Cortex of kidney (tissue), 1 donor: Measurements from ENCODE around the gene PTPRN2.

ENCODE experiments used
- DNase-seq: peaks from one replicate; lab custom pipeline; 2025; lab: John Stamatoyannopoulos, UW

The PTPRN2 gene

DNA sequence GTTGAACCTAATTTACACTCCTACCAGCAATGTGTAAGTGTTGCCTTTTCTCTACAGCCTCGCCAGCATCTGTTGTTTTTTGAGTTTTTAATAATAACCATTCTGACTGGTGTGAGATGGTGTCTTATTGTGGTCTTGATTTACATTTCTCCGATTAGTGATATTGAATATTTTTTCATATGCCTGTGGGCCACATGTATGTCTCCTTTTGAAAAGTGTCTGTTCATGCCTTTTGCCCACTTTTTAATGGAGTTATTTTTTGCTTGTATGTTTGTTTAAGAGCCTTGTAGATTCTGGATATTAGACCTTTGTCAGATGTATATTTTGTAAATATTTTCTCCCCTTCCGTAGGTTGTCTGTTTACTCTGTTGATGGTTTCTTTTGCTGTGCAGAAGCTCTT lies 1055.6 kb downstream of the PTPRN2 start:
- DNase-seq: no peak

DNA sequence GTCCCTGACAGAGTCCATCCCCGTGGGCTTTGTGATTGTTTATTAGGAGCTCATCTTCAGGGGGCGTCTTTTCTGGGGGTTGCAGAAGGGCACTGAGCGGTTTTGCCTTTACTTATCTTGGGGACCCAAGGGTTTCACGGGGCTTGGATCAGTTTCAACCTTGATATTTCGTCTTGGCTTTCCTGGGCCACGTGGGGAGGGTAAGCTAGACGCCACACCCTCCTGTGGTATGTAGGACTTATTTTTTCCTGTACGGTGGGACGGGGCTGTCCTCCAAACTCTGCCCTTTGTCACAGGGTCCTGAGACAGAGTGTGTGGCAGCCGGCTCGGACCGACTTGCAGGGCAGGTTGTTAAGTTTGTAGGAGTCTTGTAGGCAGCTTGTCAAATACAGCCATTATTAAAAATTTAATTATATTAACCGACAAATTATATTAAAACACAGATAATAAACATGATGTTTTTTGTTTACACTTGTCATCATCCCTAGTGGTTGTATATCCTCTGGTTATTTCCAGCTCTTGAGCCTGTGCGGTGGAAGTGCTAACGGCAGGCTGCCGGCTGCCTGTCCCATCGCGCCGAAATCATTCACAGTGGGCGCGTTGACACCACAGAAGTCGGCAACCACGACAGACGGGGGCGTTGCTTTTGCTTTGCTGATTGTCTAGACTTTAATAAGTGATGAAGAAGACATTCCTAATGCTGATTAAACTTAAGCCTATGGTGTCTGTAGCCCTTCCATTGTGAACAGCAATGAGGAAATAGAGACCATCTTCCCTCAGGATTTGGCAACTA lies 1057.7 kb downstream of the PTPRN2 start:
- no peak for DNase-seq

DNA sequence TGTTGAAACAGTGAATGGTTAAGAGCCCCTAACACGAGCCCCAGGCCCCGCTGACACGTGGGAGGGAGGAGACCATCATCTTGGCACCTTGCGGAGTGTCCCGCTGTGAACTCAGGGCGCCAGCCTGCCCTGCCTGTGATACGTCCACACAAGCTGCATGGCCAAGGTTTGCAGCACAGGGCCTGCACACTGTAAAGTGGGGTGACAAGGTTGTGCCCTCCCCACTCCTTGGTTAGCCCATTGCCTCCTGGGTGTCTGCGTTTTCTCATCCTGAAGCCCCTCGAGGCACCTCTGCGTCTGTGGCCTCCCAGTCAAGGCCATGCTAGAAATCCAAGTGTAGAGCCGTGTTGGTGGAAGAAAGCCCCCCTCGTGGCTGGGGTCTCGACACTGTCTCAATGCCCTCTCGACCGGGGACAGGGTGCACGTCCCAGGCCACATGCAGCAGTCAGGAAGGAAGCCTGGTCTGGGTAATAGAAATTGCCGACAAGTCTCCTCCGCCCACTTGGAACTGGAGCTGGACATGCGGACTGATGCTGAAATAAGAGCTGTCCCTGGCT lies 1058.8 kb downstream of the PTPRN2 start:
- no peak for DNase-seq

DNA sequence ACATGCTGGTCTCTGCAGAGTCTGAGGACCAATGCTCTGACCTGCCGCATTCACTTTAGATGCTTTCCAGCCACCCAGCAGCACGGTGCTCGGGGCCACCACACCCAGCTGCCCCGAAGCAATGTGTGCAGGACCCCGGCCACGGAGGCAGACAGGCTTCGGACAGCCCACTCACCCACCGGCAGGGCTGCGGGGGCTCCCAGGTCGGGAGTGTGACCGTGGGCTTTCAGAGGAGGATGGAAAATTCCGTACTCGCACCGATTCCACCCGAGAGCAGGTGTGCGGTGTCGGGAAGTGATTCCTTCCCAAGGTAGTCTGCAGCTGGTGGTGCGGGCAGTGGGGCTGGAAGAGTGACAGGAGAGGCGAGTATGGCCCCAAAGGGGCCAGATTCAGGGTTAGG lies 1059.9 kb downstream of the PTPRN2 start:
- no peak for DNase-seq

DNA sequence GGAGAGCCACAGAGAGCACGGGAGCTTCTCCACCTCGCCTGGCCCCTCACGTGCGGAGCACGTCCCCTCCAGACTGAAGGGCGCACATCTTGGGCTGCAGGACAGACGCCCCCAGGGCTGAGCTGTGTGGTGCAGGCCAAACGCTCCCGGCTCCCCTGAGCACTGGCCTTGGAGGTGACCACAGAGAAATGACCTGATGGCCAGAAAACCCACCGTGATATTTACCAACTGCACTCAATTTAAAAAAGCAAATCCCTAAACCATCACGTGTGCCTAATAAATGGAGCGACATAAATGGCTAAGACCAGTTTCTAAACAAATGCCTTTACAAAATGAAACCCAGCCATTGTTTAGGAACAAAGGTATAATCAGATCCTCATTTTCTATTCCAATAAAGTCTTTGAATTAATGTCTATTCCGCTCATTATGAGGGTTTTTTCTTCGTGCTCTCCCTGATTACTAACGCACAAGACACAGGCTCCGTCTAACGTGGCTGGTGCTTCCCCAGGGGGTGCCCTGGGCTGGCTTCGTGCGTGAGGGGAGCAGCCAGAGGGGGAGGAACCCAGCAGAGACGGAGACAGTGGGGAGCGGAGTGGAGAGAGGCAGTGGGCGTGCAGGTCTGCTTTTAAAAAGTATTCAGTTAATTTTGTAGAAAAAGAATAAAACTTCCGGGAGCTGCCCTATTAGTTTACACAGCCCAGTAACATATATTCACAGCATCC lies 1060.5 kb downstream of the PTPRN2 start:
- DNase-seq: no peak

DNA sequence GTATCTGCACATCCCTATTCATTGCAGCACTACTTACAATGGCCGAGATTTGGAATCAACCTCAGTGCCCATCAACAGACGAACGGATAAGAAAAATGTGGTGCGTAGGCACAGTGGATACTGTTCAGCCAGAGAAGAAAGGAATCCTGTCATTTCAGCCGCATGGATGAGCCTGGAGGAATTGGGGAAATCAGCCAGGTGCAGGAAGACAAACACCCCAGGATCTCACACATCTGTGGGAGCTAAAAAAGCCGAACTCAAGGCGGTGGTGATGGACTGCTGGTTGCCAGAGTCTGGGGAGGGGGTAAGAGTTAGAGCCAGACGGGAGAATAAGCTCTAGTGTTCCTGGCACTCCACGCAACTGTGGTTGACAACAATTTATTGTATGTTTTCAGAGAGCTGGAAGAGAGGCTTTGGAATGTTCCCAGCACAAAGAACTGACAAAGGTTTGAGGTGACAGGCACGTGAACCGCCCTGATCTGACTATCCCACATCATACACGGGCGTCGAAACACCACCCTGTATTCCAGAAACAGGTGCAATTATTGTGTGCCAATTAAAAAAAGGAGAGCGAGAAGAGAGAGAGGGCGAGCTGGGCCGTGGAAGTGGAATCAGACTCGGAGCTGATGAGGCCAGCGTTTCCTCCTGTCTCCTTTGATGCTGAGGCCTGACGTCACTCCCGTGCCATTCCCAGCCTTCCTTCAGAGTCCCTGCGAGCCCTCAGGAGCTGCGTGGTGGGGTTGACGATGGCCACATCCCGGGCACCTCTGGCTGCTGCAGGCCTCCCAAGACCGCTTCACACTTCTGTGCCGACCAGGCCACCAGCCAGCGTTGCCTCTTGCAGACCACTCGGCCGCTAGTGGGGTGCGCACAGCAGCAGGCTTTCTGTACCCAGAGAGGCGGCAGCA lies 1061.4 kb downstream of the PTPRN2 start:
- DNase-seq: no peak

DNA sequence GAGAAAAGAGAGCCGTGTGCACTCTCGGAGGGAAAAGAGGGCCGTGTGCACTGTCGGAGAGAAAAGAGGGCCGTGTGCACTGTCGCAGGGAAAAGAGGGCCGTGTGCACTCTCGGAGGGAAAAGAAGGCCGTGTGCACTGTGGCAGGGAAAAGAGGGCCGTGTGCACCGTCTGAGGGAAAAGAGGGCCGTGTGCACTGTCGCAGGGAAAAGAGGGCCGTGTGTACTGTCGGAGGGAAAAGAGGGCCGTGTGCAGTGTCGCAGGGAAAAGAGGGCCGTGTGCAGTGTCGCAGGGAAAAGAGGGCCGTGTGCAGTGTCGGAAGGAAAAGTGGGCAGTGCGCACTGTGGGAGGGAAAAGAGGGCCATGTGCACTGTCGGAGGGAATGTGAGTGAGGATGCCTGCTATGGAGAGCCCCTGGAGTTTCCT lies 1062.1 kb downstream of the PTPRN2 start:
- DNase-seq: no peak

DNA sequence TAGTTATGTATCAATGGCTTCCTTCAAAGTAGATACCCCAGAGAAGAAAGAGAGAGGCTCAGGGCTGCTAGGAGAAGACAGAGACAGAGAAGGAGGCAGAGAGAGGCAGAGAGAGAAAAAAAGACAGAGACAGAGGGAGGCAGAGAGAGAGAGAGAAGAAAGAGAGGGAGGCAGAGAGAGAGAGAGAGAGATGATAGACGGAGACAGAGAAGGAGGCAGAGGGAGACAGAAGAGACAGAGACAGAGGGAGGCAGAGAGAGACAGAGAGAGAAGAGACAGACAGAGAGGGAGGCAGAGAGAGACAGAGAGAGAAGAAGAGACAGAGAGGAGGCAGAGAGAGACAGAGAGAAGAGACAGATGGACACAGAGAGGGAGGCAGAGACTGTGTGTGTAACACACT lies 1062.9 kb downstream of the PTPRN2 start:
- DNase-seq: no peak

DNA sequence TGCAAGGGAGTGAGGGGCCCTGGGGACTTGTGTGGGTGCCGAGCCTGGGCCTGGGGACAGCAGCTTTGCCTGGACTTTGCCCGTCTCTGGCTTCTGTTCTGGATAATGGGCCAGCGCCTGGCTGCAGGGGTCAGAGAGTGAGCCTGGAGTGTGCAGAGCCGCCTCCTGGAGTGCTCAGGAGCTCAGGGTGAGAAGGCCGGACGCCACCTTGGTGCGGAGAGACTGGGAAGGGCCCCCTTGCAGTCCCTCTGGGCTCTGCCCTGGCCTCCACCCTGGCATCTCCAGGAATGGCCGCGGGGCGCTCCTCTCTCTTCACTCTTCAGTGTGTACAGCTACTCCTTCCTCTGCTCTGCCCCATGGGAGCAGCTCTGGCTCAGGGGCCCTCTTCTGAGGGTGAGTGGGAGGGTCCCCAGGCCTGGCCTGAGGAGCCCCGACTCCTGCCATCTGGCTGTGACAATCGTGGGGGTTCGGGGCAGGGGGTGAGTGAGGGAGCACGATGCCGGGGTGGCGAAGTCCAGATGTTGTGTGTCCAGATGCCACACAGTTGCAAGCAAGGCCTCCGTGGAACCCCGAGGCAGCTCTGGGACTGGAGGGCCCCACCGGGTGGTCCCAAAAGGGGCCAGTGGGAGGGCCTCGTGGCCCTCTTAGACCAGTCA lies 1063.7 kb downstream of the PTPRN2 start:
- DNase-seq: no peak

DNA sequence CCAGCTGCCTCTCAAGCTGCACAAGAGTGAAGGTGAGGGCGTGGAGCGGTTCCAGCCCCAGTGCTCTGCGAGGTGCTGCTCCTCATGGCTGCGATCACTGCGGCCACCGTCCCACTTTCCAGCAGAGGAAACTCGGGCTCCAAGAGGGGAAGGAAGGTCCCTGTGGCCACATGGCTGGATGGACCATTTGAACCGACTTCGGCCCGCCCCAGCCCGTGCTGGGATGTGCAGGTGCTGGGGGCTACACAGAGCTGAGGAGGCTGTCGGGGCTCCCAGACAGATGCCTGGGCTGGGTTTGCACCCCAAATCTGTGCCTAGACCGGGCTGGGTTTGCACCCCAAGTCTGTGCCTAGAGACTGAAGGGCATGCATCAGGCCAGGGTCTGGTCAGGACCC lies 1064.3 kb downstream of the PTPRN2 start:
- no peak for DNase-seq

DNA sequence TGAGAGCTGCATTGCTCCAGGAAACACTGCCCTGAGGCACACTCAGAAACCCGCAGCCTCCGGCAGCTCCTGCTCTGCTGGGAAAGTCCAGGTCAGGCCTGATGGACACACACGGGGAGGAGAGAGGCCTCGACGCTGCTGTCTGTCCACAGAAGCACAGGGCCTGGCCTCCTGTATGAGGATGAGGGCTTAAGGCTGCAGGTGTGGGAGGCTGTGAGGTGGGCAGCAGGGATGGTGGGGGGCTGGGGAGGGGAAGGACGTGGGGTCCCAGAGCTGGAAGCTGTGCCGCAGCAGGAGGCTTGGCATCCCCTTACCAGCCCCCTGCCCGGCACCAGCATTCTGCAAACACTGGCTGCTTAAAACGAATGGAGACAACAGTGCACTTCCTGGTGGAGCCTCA lies 1064.7 kb downstream of the PTPRN2 start:
- no peak for DNase-seq

DNA sequence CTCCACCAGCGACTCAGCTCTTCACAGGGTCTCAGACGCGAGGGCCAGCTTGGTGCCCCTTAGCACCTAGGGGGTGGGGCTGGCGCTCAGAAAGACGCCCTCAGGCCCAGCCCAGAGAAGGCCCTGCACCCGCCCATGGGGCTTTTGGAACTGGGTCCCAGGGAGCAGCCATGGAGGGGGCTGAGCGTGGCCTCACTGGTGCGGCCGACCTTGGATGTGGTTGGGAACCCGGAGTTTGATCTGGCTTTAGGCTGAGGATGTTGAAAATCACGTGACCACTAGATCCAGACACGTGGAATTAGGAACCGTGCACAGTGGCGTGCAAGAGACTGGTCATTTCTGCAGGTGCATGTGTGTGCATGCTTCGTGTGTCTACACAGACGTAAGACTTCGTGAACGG lies 1065.4 kb downstream of the PTPRN2 start:
- DNase-seq: no peak

DNA sequence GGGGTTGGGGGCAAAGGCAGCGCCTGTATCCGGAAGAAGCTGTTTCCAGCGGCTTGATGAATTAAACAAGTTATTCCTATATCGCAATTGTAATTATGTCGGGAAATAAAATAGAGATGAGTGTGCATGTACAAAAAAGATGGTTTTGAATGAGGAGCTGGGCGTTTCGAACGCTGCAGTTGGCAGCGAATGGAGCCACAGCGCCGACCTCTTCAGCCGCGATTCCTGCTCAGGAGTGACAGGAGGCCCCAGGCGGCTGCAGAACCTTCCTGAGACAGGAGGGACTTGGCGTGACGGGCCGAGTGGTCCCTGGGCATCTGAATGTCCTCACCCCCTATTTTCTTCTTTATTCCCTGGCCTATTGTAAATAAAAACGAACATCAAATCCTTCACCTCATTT lies 1065.9 kb downstream of the PTPRN2 start:
- DNase-seq: no peak

DNA sequence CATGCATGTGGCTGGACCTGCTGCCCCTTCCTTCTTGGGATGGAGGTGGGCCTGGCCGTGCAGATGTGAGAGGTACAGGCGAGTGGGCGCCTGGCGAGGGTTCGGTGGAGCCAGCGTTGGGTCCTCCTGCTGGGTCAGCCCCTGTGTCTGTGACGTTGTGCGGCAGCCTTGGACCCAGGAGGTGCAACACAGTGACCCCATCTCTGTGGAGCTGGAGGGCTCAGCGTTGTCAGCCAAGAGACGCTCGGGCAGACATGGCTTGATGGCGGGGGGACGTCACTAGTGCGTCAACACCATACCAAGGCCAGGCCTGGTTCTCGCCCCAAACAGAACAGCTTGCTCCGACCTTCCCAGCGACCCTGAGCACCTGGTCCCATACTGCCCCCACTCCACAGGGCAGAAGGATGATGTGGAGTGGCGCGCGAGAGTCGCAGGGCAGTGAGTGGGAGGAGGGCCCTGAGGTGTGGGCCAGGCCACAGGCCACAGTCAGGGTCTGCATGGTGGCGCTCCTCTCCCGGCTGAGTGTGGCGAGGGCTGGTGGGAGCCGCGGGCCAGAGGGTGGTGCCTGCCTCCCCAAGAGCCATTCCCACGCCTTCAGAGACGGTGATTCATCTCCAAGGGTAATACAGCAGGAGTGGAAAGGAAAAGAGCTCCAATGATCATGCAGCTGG lies 1066.4 kb downstream of the PTPRN2 start:
- DNase-seq: no peak

DNA sequence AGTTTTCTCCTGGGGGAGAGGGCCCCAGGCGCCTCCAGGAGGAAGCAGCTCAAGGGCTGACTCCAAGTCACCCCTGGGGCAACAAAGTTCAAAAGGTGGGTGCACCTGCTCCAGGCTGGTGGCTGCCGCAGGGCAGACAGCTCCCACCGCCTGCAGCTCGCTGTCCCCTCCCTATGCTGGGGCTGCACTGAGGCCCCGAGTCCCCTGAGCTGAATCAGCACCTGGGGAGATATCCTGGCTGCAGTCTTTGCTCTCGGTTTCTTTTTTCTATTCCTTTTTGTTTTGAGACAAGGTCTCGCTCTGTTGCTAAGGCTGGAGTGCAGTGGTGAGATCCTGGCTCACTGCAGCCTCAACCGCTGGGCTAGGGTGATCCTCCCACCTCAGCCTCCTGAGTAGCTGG lies 1067.4 kb downstream of the PTPRN2 start:
- DNase-seq: no peak

DNA sequence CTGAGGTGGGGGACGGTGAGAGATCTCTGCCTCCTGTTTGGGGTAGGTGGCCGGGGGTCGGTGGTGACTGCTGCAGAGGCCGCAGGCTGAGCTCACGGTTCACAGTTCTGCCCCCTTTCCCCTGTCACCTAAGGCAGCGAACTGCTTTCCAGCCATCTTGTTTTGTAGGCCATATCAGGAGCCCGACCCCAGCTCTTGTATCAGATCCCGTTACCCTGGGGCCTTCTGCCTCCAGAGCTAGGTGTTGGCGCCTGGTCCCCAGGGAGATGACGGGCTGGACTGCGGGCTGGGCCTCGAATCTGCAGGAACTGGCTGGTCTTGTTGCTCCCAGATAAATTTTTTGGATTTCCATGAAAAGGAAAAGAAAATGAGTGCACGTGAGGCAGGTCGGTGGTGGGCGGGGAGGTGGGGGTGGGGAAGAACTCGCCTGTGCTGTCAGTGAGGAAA lies 1067.8 kb downstream of the PTPRN2 start:
- DNase-seq: no peak

DNA sequence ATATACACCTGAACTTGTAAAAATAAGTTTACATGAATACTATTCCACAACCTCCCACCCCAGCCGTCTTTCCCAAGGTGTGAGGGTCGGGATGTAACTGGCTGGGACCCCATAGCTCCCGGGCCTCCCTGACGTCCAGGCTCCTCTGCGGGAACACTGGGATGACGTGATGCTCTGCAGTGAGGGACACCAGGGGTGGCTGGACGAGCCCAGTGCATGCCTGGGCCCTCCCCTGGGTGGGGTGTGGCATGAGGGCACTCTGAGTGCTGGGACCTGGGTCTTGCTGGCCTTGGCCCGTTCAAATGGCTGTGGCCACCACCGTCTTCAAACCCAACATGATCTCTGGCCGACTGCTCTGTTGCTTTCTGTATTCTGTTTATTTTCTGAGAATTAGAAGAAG lies 1068.4 kb downstream of the PTPRN2 start:
- DNase-seq: no peak

DNA sequence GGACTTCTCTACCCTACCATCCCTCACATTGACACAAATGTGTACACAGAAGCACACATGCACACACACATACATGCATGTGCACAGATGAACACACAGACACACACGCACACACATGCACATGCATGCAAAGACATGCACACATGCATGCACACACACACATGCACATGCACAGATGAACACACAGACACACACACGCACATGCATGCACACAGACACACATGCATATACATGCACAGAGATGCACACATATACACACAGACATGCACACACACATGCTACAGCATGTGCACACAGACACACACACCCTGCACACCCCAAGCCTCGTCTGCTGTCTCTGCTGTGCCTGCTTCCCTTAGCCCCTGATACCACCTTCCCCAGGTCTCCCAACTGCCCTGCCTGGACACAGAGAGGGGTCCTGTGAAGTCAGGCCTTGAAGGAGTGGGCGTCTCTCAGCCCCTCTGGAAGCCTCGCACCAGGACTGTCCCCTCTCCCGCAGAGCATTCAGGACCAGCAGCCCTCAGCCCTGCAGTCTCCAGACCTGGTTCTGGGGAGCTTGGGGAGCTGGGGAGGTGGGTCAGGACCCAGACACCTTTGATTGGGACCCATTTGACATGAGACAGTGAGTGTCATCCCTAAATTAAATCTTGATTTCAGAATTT lies 1069.0 kb downstream of the PTPRN2 start:
- no peak for DNase-seq

DNA sequence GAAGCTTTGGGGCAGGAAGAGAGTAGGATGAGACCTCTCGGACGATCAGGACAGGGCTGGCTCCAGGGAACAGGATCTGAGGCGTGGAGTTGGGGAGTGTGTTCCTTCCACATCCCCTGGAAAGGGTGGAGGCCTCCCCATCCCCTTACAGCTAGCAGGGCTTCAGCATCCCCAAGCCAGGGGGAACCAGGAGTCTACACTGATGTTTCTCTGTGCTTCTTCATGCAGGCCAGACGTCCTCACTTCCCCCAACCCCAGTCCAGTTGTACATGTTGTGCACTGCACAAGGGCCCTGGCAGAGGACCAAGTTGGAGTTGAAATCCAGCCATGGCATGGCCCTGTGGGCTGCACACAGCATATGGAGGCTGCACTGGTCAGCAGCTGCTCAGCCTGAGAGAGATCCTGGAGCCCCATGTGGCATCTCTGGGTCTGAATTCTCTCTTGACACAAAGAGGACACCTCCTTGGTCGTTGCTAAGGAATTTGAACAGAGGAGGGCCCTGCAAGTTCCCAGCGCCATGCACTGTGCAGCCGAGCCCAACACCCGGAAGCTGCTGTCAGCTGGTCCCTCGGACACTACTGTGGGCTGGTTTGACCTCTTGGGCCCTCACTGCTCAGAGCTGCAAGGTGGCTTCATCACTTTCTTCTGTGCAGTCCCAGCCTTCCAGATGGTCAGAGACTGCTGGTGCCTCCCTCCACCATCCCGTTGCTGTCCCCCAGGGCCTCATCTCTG lies 1069.7 kb downstream of the PTPRN2 start:
- DNase-seq: no peak
